Endothelial cell of umbilical vein (primary cell): ENCODE measurements around the gene MPZL3. TPM values are rescaled to one million over a fixed set of nuclear protein-coding genes. Genes with fewer than 3 reads are reported as not detected.

Source experiments
- BruUV-seq: library from RNA; stranded (reverse); fragments of 400-500 nt; replicated peaks from 2 replicates; lab custom pipeline; 2021; lab: Mats Ljungman, UMichigan
- CTCF ChIA-PET: fragments of 300-600, 350-600 bp; sonication (Branson Sonifier 250); formaldehyde crosslinking; loops from one replicate; lab custom pipeline; 2021; ENCODE audit warnings: antibody characterized with exemption, inconsistent platforms; lab: Charles Lee
- POLR2A ChIA-PET: fragments of 300-600, 350-600 bp; sonication (Branson Sonifier 250); formaldehyde crosslinking; loops from one replicate; lab custom pipeline; 2021; ENCODE audit warnings: antibody characterized with exemption, inconsistent platforms; lab: Charles Lee
- DNase-seq: peaks from one replicate; pipeline ENCODE4 v3.0.0-alpha.2; 2011; ENCODE audit warnings: low read depth, low spot score
- FAIRE-seq: peaks from 2 replicates; lab custom pipeline; 2011; peaks lifted over from hg19 to GRCh38; lab: Jason Lieb, UNC
- H2AFZ ChIP-seq: 2 replicates; pipeline ENCODE4 v1.6.0; 2012; ENCODE audit warnings: low read depth, low read length, control low read depth, inconsistent platforms
- H3K27ac ChIP-seq: 2 replicates; pipeline ENCODE4 v1.5.1; 2011; ENCODE audit warnings: low read depth, mild to moderate bottlenecking, control low read depth, low read length, moderate library complexity; ENCODE audit not compliant: insufficient read depth
- H3K27me3 ChIP-seq, 2 experiments: 2 replicates each; pipeline versions ENCODE4 v1.6.0 to v1.6.1; 2011; ENCODE audit warnings: low read length in 2 of 2, mixed read lengths in 1 of 2; ENCODE audit not compliant: control insufficient read depth in 2 of 2, insufficient read depth in 2 of 2
- H3K36me3 ChIP-seq, 2 experiments: 2 replicates in 1 of 2; 3 replicates in 1 of 2; pipeline ENCODE4 v1.5.1; 2011; ENCODE audit warnings: low read length in 2 of 2, mild to moderate bottlenecking in 1 of 2, moderate library complexity in 1 of 2; ENCODE audit not compliant: control insufficient read depth in 2 of 2, insufficient read depth in 2 of 2; ENCODE audit errors: extremely low read depth in 1 of 2
- H3K4me1 ChIP-seq: 3 replicates; pipeline ENCODE4 v1.5.1; 2011; ENCODE audit warnings: mild to moderate bottlenecking, low read length; ENCODE audit not compliant: control insufficient read depth, insufficient read depth; ENCODE audit errors: extremely low read depth
- H3K4me2 ChIP-seq: 2 replicates; pipeline ENCODE4 v1.6.1; 2011; ENCODE audit warnings: low read length, control low read depth, mixed read lengths; ENCODE audit not compliant: insufficient read depth
- H3K4me3 ChIP-seq, 3 experiments: fragments of 200-600 bp in 1 of 3; sonication (generic), shearing (Covaris generic) in 1 of 3; replicated peaks in 1 of 3; 2 replicates each; pipeline ENCODE4 v1.5.1; 2011 to 2016; ENCODE audit warnings: control low read depth in 3 of 3, low read length in 3 of 3, mild to moderate bottlenecking in 2 of 3, inconsistent platforms in 1 of 3, low read depth in 1 of 3, moderate library complexity in 1 of 3; ENCODE audit not compliant: insufficient read depth in 1 of 3
- H3K79me2 ChIP-seq: 2 replicates; pipeline ENCODE4 v1.6.0; 2012; ENCODE audit warnings: low read length, inconsistent platforms; ENCODE audit not compliant: control insufficient read depth, insufficient read depth
- H3K9ac ChIP-seq: replicated peaks from 2 replicates; pipeline ENCODE3; 2011; ENCODE audit warnings: low read length, control low read depth; ENCODE audit not compliant: insufficient read depth; ENCODE audit errors: extremely low read depth
- H3K9me1 ChIP-seq: replicated peaks from 3 replicates; pipeline ENCODE4 v1.6.0; 2011; ENCODE audit warnings: mild to moderate bottlenecking, low read length; ENCODE audit not compliant: control insufficient read depth, insufficient read depth; ENCODE audit errors: extremely low read depth
- H3K9me3 ChIP-seq: replicated peaks from 2 replicates; pipeline ENCODE4 v1.5.1; 2012; ENCODE audit warnings: low read length, inconsistent platforms; ENCODE audit not compliant: control insufficient read depth, insufficient read depth
- H4K20me1 ChIP-seq: replicated peaks from 2 replicates; pipeline ENCODE3; 2011; ENCODE audit warnings: mild to moderate bottlenecking, low read length; ENCODE audit not compliant: control insufficient read depth, insufficient read depth; ENCODE audit errors: extremely low read depth
- EZH2 ChIP-seq: IDR thresholded peaks from 2 replicates; pipeline ENCODE4 v1.6.1; 2012; ENCODE audit warnings: borderline replicate concordance, low read depth, mild to moderate bottlenecking, moderate library complexity, low read length, inconsistent platforms; ENCODE audit not compliant: severe bottlenecking
- FOS ChIP-seq: IDR thresholded peaks from 2 replicates; pipeline ENCODE4 v1.6.1; 2011; ENCODE audit warnings: mild to moderate bottlenecking, low read length, moderate library complexity, borderline replicate concordance; ENCODE audit not compliant: insufficient read depth
- GATA2 ChIP-seq: IDR thresholded peaks from 2 replicates; pipeline ENCODE4 v1.7.0; 2011; ENCODE audit warnings: low read depth, mild to moderate bottlenecking, moderate library complexity, mixed read lengths, low read length; ENCODE audit not compliant: insufficient read length, insufficient read depth
- JUN ChIP-seq: IDR thresholded peaks from 2 replicates; pipeline ENCODE4 v1.6.1; 2011; ENCODE audit warnings: borderline replicate concordance, low read depth; ENCODE audit not compliant: insufficient read length, insufficient read depth
- MYC ChIP-seq: IDR thresholded peaks from one replicate; pipeline ENCODE4 v1.6.1; 2011; ENCODE audit warnings: mild to moderate bottlenecking, low read depth, low read length
- POLR2A ChIP-seq: IDR thresholded peaks from 2 replicates; pipeline ENCODE4 v1.6.1; 2012; ENCODE audit warnings: low read depth, mild to moderate bottlenecking, control low read depth, low read length
- POLR2AphosphoS5 ChIP-seq: IDR thresholded peaks from 2 replicates; pipeline ENCODE4 v1.6.1; 2012; ENCODE audit warnings: low read depth, mild to moderate bottlenecking, control low read depth, low read length, moderate library complexity; ENCODE audit not compliant: insufficient read depth
- dilution Hi-C: fragments of 300-500 bp; cut with MboI; formaldehyde crosslinking; loops from one replicate; pipeline ENCODE4 v1.15.0; 2019; ENCODE audit warnings: low sequenced_read_pairs; ENCODE audit not compliant: extremely low pct_ligation_motif_present
- intact Hi-C: fragments of 100-400 bp; cut with micrococcal nuclease; formaldehyde crosslinking; loops from one replicate; pipeline ENCODE4 v1.10.0; 2022
- polyA plus RNA-seq, 4 experiments: library from polyadenylated mRNA; depleted of rRNA in 3 of 4; stranded (reverse) in 3 of 4; unstranded in 1 of 4; fragments of >200 nt; gene quantifications; 2 replicates each; pipeline versions ENCODE4 v1.2.1 to v1.2.3, GENCODE V29; 2011 to 2012; ENCODE audit warnings: missing spikeins in 1 of 4
- total RNA-seq: library from RNA; stranded (reverse); gene quantifications from 2 replicates; pipeline ENCODE4 v1.2.3, GENCODE V29; 2021
- TF ChIP-seq, protein P1 (sequence below), 2 donors: IDR thresholded peaks; 1 replicate in 1 of 2; 2 replicates in 1 of 2; pipeline ENCODE4 v1.5.1; 2011; ENCODE audit warnings: low read length in 2 of 2, mild to moderate bottlenecking in 2 of 2, moderate library complexity in 2 of 2, control low read depth in 1 of 2, inconsistent platforms in 1 of 2, low read depth in 1 of 2; ENCODE audit not compliant: insufficient read depth in 1 of 2; ENCODE audit errors: extremely low read depth in 1 of 2
- TF ChIP-seq, protein P2 (sequence below): IDR thresholded peaks from 2 replicates; pipeline ENCODE4 v1.6.1; 2011; ENCODE audit not compliant: insufficient read depth, insufficient read length

MPZL3 gene
- total and polyA plus RNA-seq, 2 donors (not counting 3 experiments of a cell fraction or from before 2014, with no cell fraction given), result 2.5 to 7.1 TPM

DNA sequence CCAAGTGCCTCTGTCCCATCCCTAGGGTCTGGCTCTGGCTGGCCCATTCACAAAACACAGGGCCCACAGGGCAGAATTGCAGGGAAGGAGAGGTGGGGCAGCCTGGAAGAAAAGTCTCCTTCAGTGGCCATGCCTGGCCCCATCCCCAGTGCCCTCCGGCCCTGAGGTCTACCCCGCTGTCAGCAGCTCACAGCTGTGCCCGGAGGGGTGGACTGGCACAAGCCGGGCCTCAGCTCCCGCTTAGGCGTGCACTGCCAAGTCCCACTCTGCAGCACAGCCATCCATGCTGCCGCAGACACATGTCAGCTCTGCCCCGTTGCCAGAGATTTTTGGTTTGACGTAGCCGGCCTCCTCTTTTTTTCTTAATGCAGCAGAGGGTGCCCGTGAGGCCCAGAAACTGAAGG lies 71.9 kb downstream of the MPZL3 start:
- H3K9me1 ChIP-seq, result no peaks in the 10 kb centered on the region
- no peak overlapping the region for H3K27ac ChIP-seq
- no peak overlapping the region for H3K4me3 ChIP-seq
- H3K4me1 ChIP-seq, result no peaks in the 10 kb centered on the region
- H3K36me3 ChIP-seq, result no peaks in the 10 kb centered on the region
- no peaks in the 10 kb centered on the region for H4K20me1 ChIP-seq
- no TSS peak for BruUV-seq
- DNase-seq (no peak), FAIRE-seq (no peak)
- TF ChIP-seq FOS (no peak), GATA2 (no peak), POLR2A (no peak), JUN (no peak), POLR2AphosphoS5 (no peak), MYC (no peak), EZH2 (no peak)
- TF ChIP-seq, protein P1, sequence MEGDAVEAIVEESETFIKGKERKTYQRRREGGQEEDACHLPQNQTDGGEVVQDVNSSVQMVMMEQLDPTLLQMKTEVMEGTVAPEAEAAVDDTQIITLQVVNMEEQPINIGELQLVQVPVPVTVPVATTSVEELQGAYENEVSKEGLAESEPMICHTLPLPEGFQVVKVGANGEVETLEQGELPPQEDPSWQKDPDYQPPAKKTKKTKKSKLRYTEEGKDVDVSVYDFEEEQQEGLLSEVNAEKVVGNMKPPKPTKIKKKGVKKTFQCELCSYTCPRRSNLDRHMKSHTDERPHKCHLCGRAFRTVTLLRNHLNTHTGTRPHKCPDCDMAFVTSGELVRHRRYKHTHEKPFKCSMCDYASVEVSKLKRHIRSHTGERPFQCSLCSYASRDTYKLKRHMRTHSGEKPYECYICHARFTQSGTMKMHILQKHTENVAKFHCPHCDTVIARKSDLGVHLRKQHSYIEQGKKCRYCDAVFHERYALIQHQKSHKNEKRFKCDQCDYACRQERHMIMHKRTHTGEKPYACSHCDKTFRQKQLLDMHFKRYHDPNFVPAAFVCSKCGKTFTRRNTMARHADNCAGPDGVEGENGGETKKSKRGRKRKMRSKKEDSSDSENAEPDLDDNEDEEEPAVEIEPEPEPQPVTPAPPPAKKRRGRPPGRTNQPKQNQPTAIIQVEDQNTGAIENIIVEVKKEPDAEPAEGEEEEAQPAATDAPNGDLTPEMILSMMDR (IDR thresholded peaks at IDR 0.05; ENCODE audit: extremely low read depth in 1 of 2, insufficient read depth in 1 of 2, low read depth in 1 of 2, low read length in 2 of 2), result no peak
- TF ChIP-seq, protein P2, sequence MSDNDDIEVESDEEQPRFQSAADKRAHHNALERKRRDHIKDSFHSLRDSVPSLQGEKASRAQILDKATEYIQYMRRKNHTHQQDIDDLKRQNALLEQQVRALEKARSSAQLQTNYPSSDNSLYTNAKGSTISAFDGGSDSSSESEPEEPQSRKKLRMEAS, result no peak
- H3K27me3 ChIP-seq, result peaks cover 16 to 18% of the 10 kb centered on the region in 2 experiments
- no peak overlapping the region for H2AFZ ChIP-seq
- no peaks in the 10 kb centered on the region for H3K79me2 ChIP-seq
- no peak overlapping the region for H3K9ac ChIP-seq
- H3K4me2 ChIP-seq, result no peak overlapping the region
- intact Hi-C loops (no loop called here), dilution Hi-C loops (no loop called here)
- POLR2A ChIA-PET, result no interaction called here
- no peaks in the 10 kb centered on the region for H3K9me3 ChIP-seq
- CTCF ChIA-PET, result interaction anchor here (0.7 to 3.3 kb wide), 4 partner anchors 9 to 18 kb away, joined by 3 to 20 read pairs (median 10); no protein-coding TSS in a partner anchor
